MM.1S (cell line): ENCODE results near the gene LASP1.

Experiments
- CTCF ChIP-seq: fragments of 300-600 bp; sonication (generic); IDR thresholded peaks from 2 replicates; pipeline ENCODE4 v1.5.1; 2016; ENCODE audit warnings: antibody characterized with exemption, low read length, mixed read lengths
- EZH2 ChIP-seq: fragments of 300-600 bp; sonication (generic); optimal IDR thresholded peaks from 2 replicates; pipeline ENCODE3; 2017; ENCODE audit warnings: low read depth, mild to moderate bottlenecking, antibody characterized with exemption, low read length, mixed read lengths
- EZH2phosphoT487 ChIP-seq: fragments of 300-600 bp; sonication (generic); IDR thresholded peaks from 2 replicates; pipeline ENCODE4 v1.6.1; 2018; ENCODE audit warnings: antibody characterized with exemption, low read length

GRCh38 chr17:38915639-38915995 is 45.8 kb downstream of the LASP1 start:
- TF ChIP-seq CTCF (no peak), EZH2 (no peak), EZH2phosphoT487 (no peak)
